Liver (tissue), 9 donors: Measurements from ENCODE around the gene PHTF2. TPM values are rescaled to one million over a fixed set of nuclear protein-coding genes. Genes with fewer than 3 reads are reported as not detected.

Experiments
- DNase-seq: peaks from one replicate; pipeline ENCODE4 v3.0.0-alpha.2; 2017; ENCODE audit warnings: low spot score
- H3K27ac ChIP-seq, 2 donors: one replicate each; pipeline ENCODE4 v1.7.0; 2013; ENCODE audit warnings: inconsistent platforms in 2 of 2, low read length in 2 of 2, control low read depth in 1 of 2, low read depth in 1 of 2, mild to moderate bottlenecking in 1 of 2
- H3K27me3 ChIP-seq, 4 donors: one replicate each; pipeline versions ENCODE4 v1.6.1 to v1.7.0; 2013; ENCODE audit warnings: low read length in 3 of 4, inconsistent platforms in 1 of 4, mild to moderate bottlenecking in 1 of 4, moderate library complexity in 1 of 4; ENCODE audit not compliant: control insufficient read depth in 4 of 4, insufficient read depth in 4 of 4
- H3K36me3 ChIP-seq, 4 donors: one replicate each; pipeline versions ENCODE4 v1.6.1 to v1.7.0; 2013; ENCODE audit warnings: low read length in 3 of 4, mild to moderate bottlenecking in 3 of 4, low read depth in 1 of 4, moderate library complexity in 1 of 4; ENCODE audit not compliant: control insufficient read depth in 4 of 4, insufficient read depth in 3 of 4
- H3K4me1 ChIP-seq, 4 donors: one replicate each; pipeline versions ENCODE4 v1.6.1 to v1.7.0; 2013; ENCODE audit warnings: low read length in 3 of 4, mild to moderate bottlenecking in 3 of 4, moderate library complexity in 1 of 4; ENCODE audit not compliant: control insufficient read depth in 4 of 4, insufficient read depth in 4 of 4
- H3K4me3 ChIP-seq, 3 donors: one replicate each; pipeline versions ENCODE4 v1.6.1 to v1.7.0; 2013; ENCODE audit warnings: low read length in 3 of 3, control low read depth in 1 of 3, low read depth in 1 of 3, mild to moderate bottlenecking in 1 of 3
- H3K9ac ChIP-seq, 2 donors: one replicate each; pipeline ENCODE4 v1.7.0; 2013; ENCODE audit warnings: low read length in 2 of 2, mild to moderate bottlenecking in 2 of 2, moderate library complexity in 2 of 2, control low read depth in 1 of 2, low read depth in 1 of 2
- H3K9me3 ChIP-seq, 4 donors: one replicate each; pipeline versions ENCODE4 v1.6.1 to v1.7.0; 2013; ENCODE audit warnings: low read length in 3 of 4; ENCODE audit not compliant: control insufficient read depth in 4 of 4
- FOXA1 ChIP-seq: IDR thresholded peaks from 2 replicates; pipeline ENCODE4 v1.6.1; 2016; ENCODE audit warnings: antibody characterized with exemption
- FOXA2 ChIP-seq: IDR thresholded peaks from 2 replicates; pipeline ENCODE4 v1.6.1; 2016; ENCODE audit warnings: antibody characterized with exemption
- GABPA ChIP-seq, 2 donors: IDR thresholded peaks in 1 of 2; conservative IDR thresholded peaks in 1 of 2; 2 replicates each; pipeline ENCODE4 v1.6.1; 2016; ENCODE audit warnings: antibody characterized with exemption in 2 of 2, mild to moderate bottlenecking in 1 of 2, moderate library complexity in 1 of 2
- HNF4A ChIP-seq, 2 donors: conservative IDR thresholded peaks; 2 replicates each; pipeline ENCODE4 v1.6.1; 2016; ENCODE audit warnings: antibody characterized with exemption in 2 of 2, mild to moderate bottlenecking in 2 of 2
- JUND ChIP-seq, 2 donors: IDR thresholded peaks; 2 replicates each; pipeline ENCODE4 v1.6.1; 2016; ENCODE audit warnings: antibody characterized with exemption in 2 of 2
- NR2F2 ChIP-seq: IDR thresholded peaks from 2 replicates; pipeline ENCODE4 v1.6.1; 2016; ENCODE audit warnings: antibody characterized with exemption
- RXRA ChIP-seq, 2 donors: IDR thresholded peaks; 2 replicates each; pipeline ENCODE4 v1.6.1; 2017 to 2018; ENCODE audit warnings: antibody characterized with exemption in 2 of 2, mild to moderate bottlenecking in 1 of 2
- TAF1 ChIP-seq: conservative IDR thresholded peaks from 2 replicates; pipeline ENCODE4 v1.6.1; 2016; ENCODE audit warnings: antibody characterized with exemption, mild to moderate bottlenecking
- YY1 ChIP-seq: IDR thresholded peaks from 2 replicates; pipeline ENCODE4 v1.6.1; 2016; ENCODE audit warnings: antibody characterized with exemption, mild to moderate bottlenecking
- WGBS: extraction: QIAGEN DNeasy Blood & Tissue Kit; methylation state at CpG from one replicate; pipeline ENCODE4 v1.1.7; 2013; 5-methylcytosine and 5-hydroxymethylcytosine counted together
- polyA plus RNA-seq, 2 donors: library from polyadenylated mRNA; stranded (reverse) in 1 of 2; unstranded in 1 of 2; fragments of 200-250 nt in 1 of 2; fragments of >200 nt in 1 of 2; fragmentation: Nextera tagmentation in 1 of 2; extraction: Ambion mirVana in 1 of 2; gene quantifications; one replicate each; pipeline versions ENCODE4 v1.2.1 to v1.2.3, GENCODE V29; 2013 to 2015
- total RNA-seq, 2 donors: library from RNA; depleted of rRNA; stranded (reverse); fragments of >200 nt; gene quantifications; one replicate each; pipeline ENCODE4 v1.2.3, GENCODE V29; 2014
- TF ChIP-seq, protein P1 (sequence below): IDR thresholded peaks from 2 replicates; pipeline ENCODE4 v1.6.1; 2016; ENCODE audit warnings: antibody characterized with exemption, mild to moderate bottlenecking
- TF ChIP-seq, protein P2 (sequence below): fragments of 150-350 bp; IDR thresholded peaks from 2 replicates; pipeline ENCODE4 v1.5.1; 2017; ENCODE audit warnings: improper control_type of control experiment, low read depth, low read length; ENCODE audit not compliant: missing input control
- TF ChIP-seq, protein P3 (sequence below): IDR thresholded peaks from 2 replicates; pipeline ENCODE4 v1.6.1; 2016; ENCODE audit warnings: antibody characterized with exemption
- donor health status: healthy.
- donor health status: healthy.
- donor health status: healthy.
- donor health status: healthy.
- donor health status: healthy.

The PHTF2 gene
- total and polyA plus RNA-seq, 4 donors = 2.2 to 7.3 (median 4.7) TPM

DNA sequence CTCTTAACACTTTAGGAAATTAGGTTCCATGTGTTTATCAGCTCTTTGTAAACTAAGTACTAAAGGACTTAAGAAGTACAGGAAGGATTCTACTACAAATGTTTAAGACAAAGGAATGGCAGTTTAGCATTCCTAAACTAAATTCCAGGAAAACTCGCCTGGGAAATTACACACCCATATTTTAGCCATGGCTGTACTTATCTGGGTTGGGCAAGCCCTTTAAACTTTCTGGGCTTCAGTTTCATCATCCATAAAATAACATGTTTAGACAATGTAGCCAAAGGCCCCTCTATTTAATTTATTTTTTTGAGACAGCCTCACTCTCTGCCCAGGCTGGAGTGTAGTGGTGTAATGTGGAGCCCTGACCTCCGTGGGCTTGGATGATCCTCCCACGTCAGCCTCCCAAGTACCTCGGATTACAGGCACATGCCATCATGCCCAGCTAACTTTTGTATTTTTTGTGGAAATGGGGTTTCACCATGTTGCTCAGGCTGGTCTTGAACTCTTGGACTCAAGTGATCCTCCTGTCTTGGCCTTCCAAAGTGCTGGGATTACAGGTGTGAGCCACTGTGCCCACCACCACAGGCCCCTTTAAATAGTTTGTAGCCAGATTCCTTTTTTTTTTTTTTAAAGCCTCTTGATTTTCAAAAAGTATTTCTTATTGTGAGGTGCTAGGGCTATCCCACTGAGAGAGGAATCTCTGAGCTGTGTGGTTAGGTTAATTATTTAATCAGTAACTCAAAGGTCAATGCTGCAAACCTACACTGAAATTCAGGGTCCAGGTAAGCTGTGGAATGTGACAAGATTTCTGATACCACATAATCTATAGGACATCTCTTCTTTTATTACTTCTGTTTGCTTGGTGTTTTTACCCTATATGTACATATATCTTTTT is 32.4 kb upstream of the PHTF2 start (continued):
- TF ChIP-seq, protein P1, sequence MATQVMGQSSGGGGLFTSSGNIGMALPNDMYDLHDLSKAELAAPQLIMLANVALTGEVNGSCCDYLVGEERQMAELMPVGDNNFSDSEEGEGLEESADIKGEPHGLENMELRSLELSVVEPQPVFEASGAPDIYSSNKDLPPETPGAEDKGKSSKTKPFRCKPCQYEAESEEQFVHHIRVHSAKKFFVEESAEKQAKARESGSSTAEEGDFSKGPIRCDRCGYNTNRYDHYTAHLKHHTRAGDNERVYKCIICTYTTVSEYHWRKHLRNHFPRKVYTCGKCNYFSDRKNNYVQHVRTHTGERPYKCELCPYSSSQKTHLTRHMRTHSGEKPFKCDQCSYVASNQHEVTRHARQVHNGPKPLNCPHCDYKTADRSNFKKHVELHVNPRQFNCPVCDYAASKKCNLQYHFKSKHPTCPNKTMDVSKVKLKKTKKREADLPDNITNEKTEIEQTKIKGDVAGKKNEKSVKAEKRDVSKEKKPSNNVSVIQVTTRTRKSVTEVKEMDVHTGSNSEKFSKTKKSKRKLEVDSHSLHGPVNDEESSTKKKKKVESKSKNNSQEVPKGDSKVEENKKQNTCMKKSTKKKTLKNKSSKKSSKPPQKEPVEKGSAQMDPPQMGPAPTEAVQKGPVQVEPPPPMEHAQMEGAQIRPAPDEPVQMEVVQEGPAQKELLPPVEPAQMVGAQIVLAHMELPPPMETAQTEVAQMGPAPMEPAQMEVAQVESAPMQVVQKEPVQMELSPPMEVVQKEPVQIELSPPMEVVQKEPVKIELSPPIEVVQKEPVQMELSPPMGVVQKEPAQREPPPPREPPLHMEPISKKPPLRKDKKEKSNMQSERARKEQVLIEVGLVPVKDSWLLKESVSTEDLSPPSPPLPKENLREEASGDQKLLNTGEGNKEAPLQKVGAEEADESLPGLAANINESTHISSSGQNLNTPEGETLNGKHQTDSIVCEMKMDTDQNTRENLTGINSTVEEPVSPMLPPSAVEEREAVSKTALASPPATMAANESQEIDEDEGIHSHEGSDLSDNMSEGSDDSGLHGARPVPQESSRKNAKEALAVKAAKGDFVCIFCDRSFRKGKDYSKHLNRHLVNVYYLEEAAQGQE = peak; percentile 30
- TF ChIP-seq FOXA1 (no peak), TAF1 (no peak)
- TF ChIP-seq, protein P2, sequence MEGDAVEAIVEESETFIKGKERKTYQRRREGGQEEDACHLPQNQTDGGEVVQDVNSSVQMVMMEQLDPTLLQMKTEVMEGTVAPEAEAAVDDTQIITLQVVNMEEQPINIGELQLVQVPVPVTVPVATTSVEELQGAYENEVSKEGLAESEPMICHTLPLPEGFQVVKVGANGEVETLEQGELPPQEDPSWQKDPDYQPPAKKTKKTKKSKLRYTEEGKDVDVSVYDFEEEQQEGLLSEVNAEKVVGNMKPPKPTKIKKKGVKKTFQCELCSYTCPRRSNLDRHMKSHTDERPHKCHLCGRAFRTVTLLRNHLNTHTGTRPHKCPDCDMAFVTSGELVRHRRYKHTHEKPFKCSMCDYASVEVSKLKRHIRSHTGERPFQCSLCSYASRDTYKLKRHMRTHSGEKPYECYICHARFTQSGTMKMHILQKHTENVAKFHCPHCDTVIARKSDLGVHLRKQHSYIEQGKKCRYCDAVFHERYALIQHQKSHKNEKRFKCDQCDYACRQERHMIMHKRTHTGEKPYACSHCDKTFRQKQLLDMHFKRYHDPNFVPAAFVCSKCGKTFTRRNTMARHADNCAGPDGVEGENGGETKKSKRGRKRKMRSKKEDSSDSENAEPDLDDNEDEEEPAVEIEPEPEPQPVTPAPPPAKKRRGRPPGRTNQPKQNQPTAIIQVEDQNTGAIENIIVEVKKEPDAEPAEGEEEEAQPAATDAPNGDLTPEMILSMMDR = no peak

DNA sequence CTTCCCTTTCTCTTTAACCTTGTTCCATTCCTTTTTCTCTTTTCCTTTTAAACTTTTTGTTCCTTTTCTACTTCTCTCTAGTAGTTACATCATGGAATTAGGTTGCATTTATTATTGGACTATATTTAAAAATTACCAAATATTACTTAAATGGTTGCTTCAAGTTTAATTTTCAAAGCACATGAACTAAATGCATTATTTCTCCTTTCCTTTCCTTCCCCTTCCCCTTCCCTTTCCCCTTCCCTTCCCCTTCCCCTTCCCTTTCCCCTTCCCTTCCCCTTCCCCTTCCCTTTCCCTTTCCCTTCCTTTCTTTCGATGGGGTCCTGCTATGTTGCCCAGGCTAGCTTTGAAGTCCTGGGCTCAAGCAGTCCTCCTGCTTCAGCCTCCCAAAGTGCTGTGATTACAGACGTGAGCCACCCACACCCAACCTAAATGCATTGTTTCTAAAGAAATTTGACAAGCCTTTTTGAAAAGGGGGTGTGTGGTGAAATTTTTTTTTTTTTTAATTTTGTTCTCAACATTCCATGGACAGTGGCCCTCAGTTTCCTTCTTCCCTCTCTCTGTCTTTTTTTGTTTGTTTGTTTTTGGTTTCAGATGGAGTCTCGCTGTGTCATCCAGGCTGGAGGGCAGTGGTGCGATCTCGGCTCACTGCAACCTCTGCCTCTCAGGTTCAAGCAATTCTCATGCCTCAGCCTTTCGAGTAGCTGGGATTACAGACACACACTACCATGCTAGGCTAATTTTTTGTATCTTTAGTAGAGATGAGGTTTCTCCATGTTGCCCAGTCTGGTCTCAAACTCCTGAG is 31.6 kb upstream of the PHTF2 start:
- H3K9me3 ChIP-seq = no peaks in the 10 kb centered on the region
- H3K4me3 ChIP-seq = no peak overlapping the region
- 59% methylated on average over 6 of the region's 6 CpGs for WGBS
- TF ChIP-seq, protein P3, sequence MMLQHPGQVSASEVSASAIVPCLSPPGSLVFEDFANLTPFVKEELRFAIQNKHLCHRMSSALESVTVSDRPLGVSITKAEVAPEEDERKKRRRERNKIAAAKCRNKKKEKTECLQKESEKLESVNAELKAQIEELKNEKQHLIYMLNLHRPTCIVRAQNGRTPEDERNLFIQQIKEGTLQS = no peak
- TF ChIP-seq HNF4A (conservative IDR thresholded peaks at IDR 0.05) = peak in 1 of 2 donors; percentile 29
- H3K27me3 ChIP-seq = no peaks in the 10 kb centered on the region
- peak overlapping the region in 1 of 2 donors; percentile 27 for H3K9ac ChIP-seq
- H3K27ac ChIP-seq = peak overlapping the region; percentile 50 to 75
- peaks cover 0 to 2% (median 0%) of the 10 kb centered on the region in 4 donors for H3K36me3 ChIP-seq
- H3K4me1 ChIP-seq = peaks cover 5 to 33% (median 24%) of the 10 kb centered on the region in 4 donors
- DNase-seq = no peak

DNA sequence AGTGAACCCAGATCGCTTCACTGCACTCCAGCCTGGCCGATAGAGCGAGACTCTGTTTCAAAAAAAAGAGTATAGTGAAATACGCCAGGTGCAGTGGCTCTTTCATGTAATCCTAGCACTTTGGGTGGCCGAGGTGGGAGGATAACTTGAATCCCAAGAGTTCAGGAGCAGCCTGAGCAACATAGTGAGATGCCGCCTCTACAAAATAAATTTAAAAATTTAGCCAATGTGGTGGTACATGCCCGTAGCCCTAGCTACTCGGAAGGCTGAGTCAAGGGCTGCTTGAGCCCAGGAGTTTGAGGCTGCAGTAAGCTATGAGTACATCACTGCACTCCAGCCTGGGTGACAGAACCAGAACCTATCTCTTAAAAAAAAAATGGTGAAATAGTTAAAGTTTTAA is 28.3 kb upstream of the PHTF2 start:
- Histone ChIP-seq H3K27ac (no peak overlapping the region), H3K9ac (no peak overlapping the region), H3K9me3 (no peaks in the 10 kb centered on the region), H3K4me1 (peaks cover 5 to 21% (median 19%) of the 10 kb centered on the region in 4 donors), H3K36me3 (peaks cover 0 to 18% (median 13%) of the 10 kb centered on the region in 4 donors), H3K4me3 (no peak overlapping the region), H3K27me3 (no peaks in the 10 kb centered on the region)
- TF ChIP-seq YY1 (no peak), GABPA (IDR thresholded peaks at IDR 0.05 in 1 of 2, conservative IDR thresholded peaks at IDR 0.05 in 1 of 2) (no peak), FOXA1 (no peak), NR2F2 (no peak), FOXA2 (no peak), JUND (IDR thresholded peaks at IDR 0.05) (no peak), HNF4A (conservative IDR thresholded peaks at IDR 0.05) (no peak), RXRA (IDR thresholded peaks at IDR 0.05) (no peak)
- DNase-seq = no peak
- WGBS = 97% methylated on average over 8 of the region's 8 CpGs
